ENCODE results near the gene RNASE8.

Gene RNASE8

GRCh38 chr14:21093769-21094681 lies 36.4 kb downstream of the RNASE8 start:
- no peak for DNase-seq

- no peak for DNase-seq
Observed at GRCh38 chr14:21095430-21096205, 38.0 kb downstream of the RNASE8 start.

GRCh38 chr14:21096438-21096837 lies 38.8 kb downstream of the RNASE8 start:
- no peak for DNase-seq

GRCh38 chr14:21096978-21097635 lies 39.5 kb downstream of the RNASE8 start:
- DNase-seq = no peak

- no peak for DNase-seq
Observed at GRCh38 chr14:21097636-21098075, 40.0 kb downstream of the RNASE8 start.

GRCh38 chr14:21098076-21098891 lies 40.7 kb downstream of the RNASE8 start, which contains the start of gene ZNF219:
TSS of gene ZNF219 (minus strand) at chr14:21098655. CDS start at chr14:21093591, 5,064 bp downstream.
- peak; percentile 37 for DNase-seq

- DNase-seq = no peak
Observed at GRCh38 chr14:21098892-21099595, 41.4 kb downstream of the RNASE8 start.

- no peak for DNase-seq
Observed at GRCh38 chr14:21099596-21099985, 42.0 kb downstream of the RNASE8 start.

GRCh38 chr14:21100931-21101330 lies 43.3 kb downstream of the RNASE8 start, which contains the start of gene TMEM253:
TSS of gene TMEM253 (plus strand) at chr14:21101066. CDS start at chr14:21101344, 278 bp downstream.
- DNase-seq = no peak

- DNase-seq = no peak
Observed at GRCh38 chr14:21101802-21102413, 44.3 kb downstream of the RNASE8 start.

- DNase-seq = no peak
Observed at GRCh38 chr14:21102521-21103410, 45.1 kb downstream of the RNASE8 start.

- no peak for DNase-seq
Observed at GRCh38 chr14:21103411-21103709, 45.7 kb downstream of the RNASE8 start.

- DNase-seq = peak; percentile 91
Observed at GRCh38 chr14:21103710-21104447, 46.3 kb downstream of the RNASE8 start.

- DNase-seq = peak; percentile 60
Observed at GRCh38 chr14:21104448-21105060, 46.9 kb downstream of the RNASE8 start.

GRCh38 chr14:21105095-21105494 lies 47.5 kb downstream of the RNASE8 start:
- DNase-seq = no peak

- DNase-seq = no peak
Observed at GRCh38 chr14:21106176-21106497, 48.5 kb downstream of the RNASE8 start.

- DNase-seq = peak; percentile 75
Observed at GRCh38 chr14:21106498-21107282, 49.1 kb downstream of the RNASE8 start.

- DNase-seq = no peak
Observed at GRCh38 chr14:21107283-21107800, 49.7 kb downstream of the RNASE8 start.
